Activated CD4-positive, alpha-beta T cell treated with anti-CD3 and anti-CD28 coated beads, Interleukin-2, Interleukin-6, amounts not matched to agents 100 ng/mL and 50 ng/mL, durations not matched to agents 16 hours and 8 hours (primary cell): Measurements from ENCODE around the gene UBD.

Source experiments
- DNase-seq: peaks from one replicate; pipeline ENCODE4 v3.0.0-alpha.2; 2020

UBD gene

GRCh38 chr6:29559524-29560287 is at the start of gene UBD:
Gene UBD, minus strand, starts transcription at chr6:29559732. Its CDS starts 31 bp downstream, at chr6:29559701.
- no peak for DNase-seq

- DNase-seq, result no peak
Measured at GRCh38 chr6:29608131-29608530, 48.6 kb upstream of the UBD start.

DNA sequence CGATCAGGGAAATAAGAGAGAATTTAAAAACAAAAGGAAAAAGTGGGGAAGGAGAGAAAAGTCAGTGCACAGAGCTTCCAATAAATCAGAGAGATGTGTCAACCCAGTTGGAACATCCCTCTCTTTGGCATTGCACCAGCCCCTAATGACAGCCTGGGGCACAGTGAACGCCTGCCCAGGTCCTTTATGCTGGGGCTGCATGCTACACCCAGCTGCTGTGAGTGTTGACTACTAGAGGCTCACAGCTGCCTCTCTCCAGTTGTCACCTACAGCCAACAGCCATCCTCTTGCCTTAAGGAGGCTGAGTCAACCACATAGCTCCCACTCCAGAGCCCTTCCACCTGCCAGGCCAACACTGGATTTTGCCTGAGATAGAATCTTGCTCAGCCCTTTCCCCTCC is 44.4 kb upstream of the UBD start:
- no peak for DNase-seq

GRCh38 chr6:29603456-29603855 is 43.9 kb upstream of the UBD start:
- no peak for DNase-seq

GRCh38 chr6:29602564-29603361 is 43.2 kb upstream of the UBD start:
- DNase-seq, result peak; percentile 18

DNA sequence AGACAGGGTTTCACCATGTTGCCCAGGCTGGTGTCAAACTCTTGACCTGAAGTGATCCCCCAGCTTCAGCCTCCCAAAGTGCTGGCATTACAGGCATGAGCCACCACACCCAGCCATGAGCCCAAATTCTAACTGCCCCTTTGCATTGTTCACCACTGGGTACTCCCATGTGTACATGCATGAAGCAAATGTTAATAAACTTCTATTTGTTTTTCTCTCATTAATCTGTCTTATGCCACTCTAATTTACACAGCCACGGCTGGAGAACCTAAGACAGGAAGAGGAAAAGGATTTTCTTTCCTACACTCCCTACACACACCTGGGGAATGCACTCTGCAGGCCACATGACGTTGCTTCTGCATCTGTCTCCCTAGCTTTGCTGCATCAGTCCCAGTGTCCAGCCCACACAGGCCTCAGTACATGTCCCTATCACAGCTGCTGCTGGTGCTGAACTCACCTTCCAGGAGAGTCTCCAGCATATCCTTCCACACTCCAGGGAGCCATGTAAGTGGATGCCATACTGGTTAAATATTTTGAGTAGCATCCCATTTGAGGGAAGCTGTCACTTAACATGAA is 38.7 kb upstream of the UBD start:
- no peak for DNase-seq

DNA sequence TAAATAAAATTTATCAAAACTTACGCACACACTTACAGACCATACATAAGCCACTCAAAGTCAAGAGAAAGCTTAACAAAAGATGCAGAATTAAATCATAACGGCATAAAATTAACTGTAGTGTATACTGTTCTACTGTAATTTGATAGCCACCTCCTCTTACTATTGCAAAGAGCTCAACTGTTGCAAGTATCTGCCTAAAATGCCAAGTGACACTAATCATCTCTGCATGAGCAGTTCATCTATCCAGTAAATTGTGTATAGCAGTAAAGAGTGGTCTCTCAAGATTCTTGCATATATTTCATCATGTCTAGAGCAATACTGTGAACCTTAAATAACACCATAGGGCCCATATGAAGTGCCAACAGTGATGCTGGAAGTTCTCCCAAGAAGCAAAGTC is 37.7 kb upstream of the UBD start:
- no peak for DNase-seq

- no peak for DNase-seq
Measured at GRCh38 chr6:29596381-29596900, 36.9 kb upstream of the UBD start.

GRCh38 chr6:29593199-29593855 is 33.8 kb upstream of the UBD start:
- DNase-seq, result no peak

DNA sequence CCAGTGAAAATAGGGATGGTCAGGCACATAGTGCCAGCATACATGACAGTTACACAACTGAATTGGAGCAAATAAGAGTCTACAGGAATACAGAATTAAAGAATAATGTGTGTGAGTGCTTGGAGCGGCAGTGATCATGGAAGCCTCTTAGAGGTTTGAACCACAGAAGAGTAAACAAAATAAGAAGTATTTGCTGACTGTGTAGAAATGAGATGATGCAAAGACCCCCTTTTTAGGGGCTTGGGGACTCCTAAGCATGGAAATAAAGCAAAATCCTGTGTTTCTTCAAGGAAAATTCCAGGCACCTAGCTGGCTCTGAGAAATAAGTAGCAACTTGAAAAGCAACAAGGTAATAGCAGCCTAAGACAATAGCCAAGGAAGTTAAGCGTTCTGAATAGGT is 32.1 kb upstream of the UBD start:
- DNase-seq, result no peak

DNA sequence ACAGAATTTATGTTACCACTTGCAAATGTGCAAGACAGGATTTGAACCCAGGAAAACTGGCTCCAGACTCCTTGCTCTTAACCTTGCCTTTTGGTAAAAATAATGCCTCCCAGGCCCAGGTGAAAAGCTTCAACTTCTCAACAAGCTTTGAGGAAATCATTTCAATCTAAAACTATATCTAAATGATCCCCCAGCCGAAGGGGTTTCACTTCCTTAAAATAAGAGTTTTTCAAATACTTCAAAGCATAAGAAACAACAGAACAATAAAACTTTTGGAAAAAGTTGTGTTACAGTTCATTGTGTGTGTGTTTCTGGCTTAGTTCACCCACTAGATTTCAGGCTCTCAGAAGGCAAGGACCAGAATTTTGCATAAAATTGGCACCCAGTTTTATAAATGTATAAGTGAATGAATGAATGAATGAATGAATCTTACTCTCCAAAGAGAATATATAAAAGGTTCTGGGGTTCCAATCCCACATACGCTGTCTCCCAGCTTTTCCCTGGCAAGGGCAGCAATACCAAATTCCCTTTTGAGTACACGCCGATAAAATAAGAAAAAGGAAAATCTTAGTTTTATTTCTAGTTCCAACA is 30.8 kb upstream of the UBD start:
- no peak for DNase-seq

DNA sequence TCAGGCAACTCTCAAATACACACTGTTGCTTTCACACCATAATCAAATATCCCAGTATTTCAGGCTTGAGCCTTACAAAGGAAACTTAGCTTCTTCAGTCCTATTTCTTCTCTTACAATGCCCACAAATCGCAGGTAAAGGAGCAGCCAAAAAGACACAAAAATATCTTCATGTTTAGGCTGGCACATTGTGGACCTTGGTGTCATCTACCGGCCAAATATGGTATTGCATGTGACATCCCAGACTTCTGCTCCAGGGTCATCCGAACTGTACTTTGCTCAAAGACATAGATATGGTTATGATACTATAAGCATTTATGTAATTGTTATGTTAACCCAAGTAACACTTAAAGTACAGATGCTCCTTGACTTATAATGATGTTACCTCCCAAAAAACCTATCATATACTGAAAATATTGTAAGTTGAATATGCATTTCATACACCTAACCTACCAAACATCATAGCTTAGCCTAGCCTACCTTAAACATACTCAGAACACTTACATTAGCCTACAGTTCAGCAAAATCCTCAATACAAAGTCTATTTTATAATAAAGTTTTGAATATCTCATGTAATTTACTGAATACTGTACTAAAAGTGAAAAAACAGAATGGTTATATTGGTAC is 30.0 kb upstream of the UBD start:
- peak; percentile 63 for DNase-seq

- DNase-seq, result no peak
Measured at GRCh38 chr6:29584821-29585220, 25.3 kb upstream of the UBD start, which contains the start of gene OR2H2. Gene OR2H2, plus strand, starts transcription at chr6:29585121. Its CDS starts 2,824 bp downstream, at chr6:29587945.

DNA sequence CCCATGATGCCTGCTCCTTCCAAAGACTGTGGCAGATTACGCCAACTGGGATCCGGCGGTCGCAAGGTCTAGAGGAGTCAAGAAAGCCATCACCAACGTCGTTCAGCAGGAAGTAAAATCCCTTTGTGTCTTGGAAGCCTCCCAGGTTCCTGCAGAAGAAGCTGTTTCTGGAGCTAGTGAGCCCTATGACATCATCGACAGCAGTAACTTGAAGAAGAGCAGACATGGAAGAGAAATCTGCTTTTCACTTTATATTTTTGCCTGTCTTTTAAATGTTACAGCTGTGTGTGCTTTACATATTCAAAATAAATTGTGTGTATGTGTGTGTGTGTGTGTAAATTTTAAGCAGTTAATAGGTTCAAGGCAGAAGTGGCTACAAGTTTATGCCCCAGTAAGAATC is 18.0 kb upstream of the UBD start:
- no peak for DNase-seq

DNA sequence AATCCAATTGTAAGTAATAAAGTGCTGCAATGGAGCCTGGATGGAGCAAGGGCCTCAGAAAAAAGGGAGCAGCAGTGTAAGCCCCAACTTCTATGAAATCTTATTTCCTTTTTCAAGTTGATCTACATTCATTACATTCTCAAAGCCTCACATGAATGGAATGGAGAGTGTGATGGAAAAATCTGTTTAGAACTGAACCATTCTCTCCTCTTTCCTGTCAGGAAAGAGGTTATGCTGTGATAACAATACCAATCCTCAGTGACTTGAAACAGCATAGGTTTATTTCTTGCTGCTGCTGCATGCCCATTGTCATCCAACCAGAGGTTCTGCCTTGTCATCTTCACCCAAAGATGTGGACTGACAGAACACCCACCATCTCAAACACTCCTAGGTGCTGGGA is 16.5 kb upstream of the UBD start:
- DNase-seq, result no peak

GRCh38 chr6:29567991-29568390 is 8.5 kb upstream of the UBD start:
- no peak for DNase-seq

- no peak for DNase-seq
Measured at GRCh38 chr6:29567541-29567940, 8.0 kb upstream of the UBD start.

DNA sequence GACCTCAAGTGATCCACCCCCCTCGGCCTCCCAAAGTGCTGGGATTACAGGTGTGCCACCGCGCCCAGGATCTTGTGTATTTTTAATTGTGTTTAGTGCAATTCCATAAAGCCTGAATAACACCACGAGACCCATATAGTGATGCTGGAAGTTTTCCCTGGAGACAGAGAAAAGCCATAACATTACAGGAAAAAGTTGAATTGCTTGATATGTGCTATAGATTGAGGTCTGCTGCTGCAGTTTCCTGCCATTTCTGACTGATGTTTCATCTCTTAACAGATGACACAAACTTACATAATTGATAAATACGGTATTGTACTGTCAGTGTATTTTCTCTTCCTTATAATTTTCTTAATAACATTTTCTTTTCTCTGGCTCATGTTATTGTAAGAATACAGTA is 7.3 kb upstream of the UBD start:
- no peak for DNase-seq

- DNase-seq, result no peak
Measured at GRCh38 chr6:29564875-29565274, 5.3 kb upstream of the UBD start.

DNA sequence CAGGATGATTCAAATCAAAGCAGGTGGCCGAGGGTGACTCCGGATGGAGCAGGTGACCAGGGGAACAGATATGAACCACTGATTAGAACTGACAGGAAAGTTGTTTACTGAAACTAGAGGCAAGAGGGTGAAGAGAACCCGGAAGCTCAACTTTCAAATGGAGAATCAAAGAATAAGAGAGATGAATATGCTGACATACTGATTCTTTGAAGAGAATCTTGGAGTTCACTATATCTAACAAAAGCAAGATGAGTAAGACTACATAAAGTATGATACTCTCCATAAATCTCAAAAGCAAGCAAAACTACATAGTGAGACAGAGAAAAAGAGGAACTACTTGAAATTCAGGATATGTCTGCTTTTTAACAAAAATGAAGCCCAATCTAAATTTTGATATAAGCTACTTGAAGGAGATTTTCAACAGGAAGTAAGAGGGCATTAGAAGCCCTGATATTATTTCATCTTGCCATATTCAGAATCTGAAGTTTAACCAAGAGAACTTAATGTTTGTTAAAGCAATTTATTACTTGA is 4.0 kb upstream of the UBD start:
- DNase-seq, result no peak

GRCh38 chr6:29561606-29562181 is 2.2 kb upstream of the UBD start:
- no peak for DNase-seq

- DNase-seq, result no peak
Measured at GRCh38 chr6:29561091-29561490, 1.6 kb upstream of the UBD start.
